ENCODE measurements around the gene BPIFA1. TPM values are rescaled to one million over a fixed set of nuclear protein-coding genes. Genes with fewer than 3 reads are reported as not detected.

Gene BPIFA1
- total RNA-seq, 1 donor, result not detected

DNA sequence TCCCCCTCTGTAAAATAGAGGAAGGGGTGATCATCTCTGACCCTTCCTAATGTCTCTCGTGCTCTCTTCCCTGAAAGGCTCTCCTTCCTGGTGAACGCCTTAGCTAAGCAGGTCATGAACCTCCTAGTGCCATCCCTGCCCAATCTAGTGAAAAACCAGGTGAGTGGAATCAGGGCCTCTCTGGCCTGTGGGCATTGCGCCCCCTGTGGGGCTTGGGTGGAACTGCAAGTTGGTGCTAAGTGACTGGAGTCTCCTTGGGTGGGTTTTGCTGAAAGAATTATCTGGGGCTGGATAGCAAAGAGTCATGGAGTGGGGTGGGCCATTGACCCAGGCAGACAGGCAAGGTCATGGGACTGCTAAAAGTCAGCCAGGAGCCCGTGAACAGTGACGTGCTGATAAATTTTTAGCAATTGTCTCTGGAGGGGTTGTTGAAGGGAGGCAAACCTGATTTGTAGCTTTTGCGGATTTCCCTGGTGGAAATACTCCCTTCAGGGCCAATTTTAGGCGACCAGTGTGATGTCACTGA is 56.1 kb downstream of the BPIFA1 start:
- peak; percentile 89 for DNase-seq (ENCODE audit: insufficient read length, low spot score, missing footprints)
- H3K27ac ChIP-seq (ENCODE audit: low read depth, low read length), result no peak overlapping the region
- H4K20me1 ChIP-seq (ENCODE audit: insufficient read depth, low read length), result no peaks in the 10 kb centered on the region
- no peak overlapping the region for H3K4me2 ChIP-seq (ENCODE audit: insufficient read depth, low read length)
- H3K79me2 ChIP-seq (ENCODE audit: insufficient read depth, low read length), result no peaks in the 10 kb centered on the region
- peaks cover 8% of the 10 kb centered on the region for H3K4me1 ChIP-seq (ENCODE audit: insufficient read depth, low read length)
- H3K4me3 ChIP-seq (ENCODE audit: insufficient read depth, low read length), result no peak overlapping the region
- no peaks in the 10 kb centered on the region for H3K9me3 ChIP-seq (ENCODE audit: low read depth, low read length)
- H3K36me3 ChIP-seq (ENCODE audit: insufficient read depth, low read length), result no peaks in the 10 kb centered on the region
- TF ChIP-seq CTCF (IDR thresholded peaks at IDR 0.05; ENCODE audit: extremely low read depth, low read depth, low read length), result peak; percentile 97
- peaks cover 6% of the 10 kb centered on the region for H3K27me3 ChIP-seq (ENCODE audit: insufficient read depth, low read length)
- H2AFZ ChIP-seq (ENCODE audit: low read length), result no peak overlapping the region

Other genes with a start within 250 kb of the BPIFA1 start
- not detected in 2 replicates for gene SUN5, start 231.6 kb upstream of the BPIFA1 start, total RNA-seq
- gene BPIFB2, start 228.3 kb upstream of the BPIFA1 start, total RNA-seq, result not detected in 2 replicates
- gene BPIFB6, start 204.3 kb upstream of the BPIFA1 start, total RNA-seq, result not detected in 2 replicates
- gene BPIFB3, start 182.1 kb upstream of the BPIFA1 start, total RNA-seq, result not detected in 2 replicates
- not detected in 2 replicates for gene BPIFB4, start 156.4 kb upstream of the BPIFA1 start, total RNA-seq
- not detected in 2 replicates for gene BPIFA2, start 67.8 kb upstream of the BPIFA1 start, total RNA-seq
- not detected in 2 replicates for gene BPIFA3, start 18.6 kb upstream of the BPIFA1 start, total RNA-seq
- gene BPIFB1, start 47.2 kb downstream of the BPIFA1 start, total RNA-seq, result not detected in 2 replicates
- 14.4 and 16.6 TPM in 2 replicates for gene CDK5RAP1, start 165.5 kb downstream of the BPIFA1 start, total RNA-seq
- 27.1 and 27.5 TPM in 2 replicates for gene SNTA1, start 207.8 kb downstream of the BPIFA1 start, total RNA-seq

All from osteoblast (primary cell).